ENCODE data around the gene LRBA. TPM values are rescaled to one million over a fixed set of nuclear protein-coding genes. Genes with fewer than 3 reads are reported as not detected.

Gene LRBA
- total and polyA plus RNA-seq, 4 donors = 8.2 to 69.8 (median 32.8) TPM

- Histone ChIP-seq H3K27me3 (ENCODE audit: control insufficient read depth in 4 of 4, insufficient read depth in 4 of 4, low read length in 3 of 4) (no peaks in the 10 kb centered on the region), H3K9me3 (ENCODE audit: control insufficient read depth in 4 of 4, low read length in 3 of 4) (no peaks in the 10 kb centered on the region), H3K27ac (ENCODE audit: low read depth in 1 of 2, low read length in 2 of 2) (no peak overlapping the region), H3K36me3 (ENCODE audit: control insufficient read depth in 4 of 4, insufficient read depth in 3 of 4, low read depth in 1 of 4, low read length in 3 of 4) (peaks cover 0 to 1% (median 0%) of the 10 kb centered on the region in 4 donors), H3K9ac (ENCODE audit: low read depth in 1 of 2, low read length in 2 of 2) (no peak overlapping the region), H3K4me1 (ENCODE audit: control insufficient read depth in 4 of 4, insufficient read depth in 4 of 4, low read length in 3 of 4) (no peaks in the 10 kb centered on the region), H3K4me3 (ENCODE audit: low read depth in 1 of 3, low read length in 3 of 3) (no peak overlapping the region)
- DNase-seq (ENCODE audit: low spot score) = no peak
- TF ChIP-seq JUND (IDR thresholded peaks at IDR 0.05) = no peak
- no peak for TF ChIP-seq CTCF (IDR thresholded peaks at IDR 0.05; ENCODE audit: low read depth, low read length, missing input control)
- no peak for TF ChIP-seq ATF3 (IDR thresholded peaks at IDR 0.05)
- TF ChIP-seq GABPA (IDR thresholded peaks at IDR 0.05 in 1 of 2, conservative IDR thresholded peaks at IDR 0.05 in 1 of 2) = no peak
- no peak for TF ChIP-seq NR2F2 (IDR thresholded peaks at IDR 0.05)
- no peak for TF ChIP-seq FOXA2 (IDR thresholded peaks at IDR 0.05)
- no peak for TF ChIP-seq ZBTB33 (IDR thresholded peaks at IDR 0.05)
- no peak for TF ChIP-seq REST (IDR thresholded peaks at IDR 0.05)
- TF ChIP-seq SP1 (IDR thresholded peaks at IDR 0.05) = no peak
- no peak for TF ChIP-seq RXRA (IDR thresholded peaks at IDR 0.05)
- no peak for TF ChIP-seq HNF4G (IDR thresholded peaks at IDR 0.05)
- TF ChIP-seq FOXA1 (IDR thresholded peaks at IDR 0.05) = no peak
- TF ChIP-seq TAF1 (conservative IDR thresholded peaks at IDR 0.05) = no peak
- no peak for TF ChIP-seq RAD21 (IDR thresholded peaks at IDR 0.05)
- TF ChIP-seq EGR1 (IDR thresholded peaks at IDR 0.05; ENCODE audit: low read depth in 2 of 2) = no peak
- TF ChIP-seq YY1 (IDR thresholded peaks at IDR 0.05) = no peak
- TF ChIP-seq MAX (IDR thresholded peaks at IDR 0.05) = no peak
- WGBS = 91% methylated on average over 6 of the region's 6 CpGs
Measured at GRCh38 chr4:150258569-150258968, 756.5 kb downstream of the LRBA start.

Data from liver (tissue), 9 donors.